SHP77 (cell line): ENCODE data around the gene DNAH11.
"Not testable (repeated sequence)": the region's sequence is repeated elsewhere in the genome, so short reads cannot be mapped to it uniquely, and the experiment has no call there.

ENCODE experiments used
- DNase-seq, 2 experiments: peaks; one replicate each; lab custom pipeline; 2025; lab: John Stamatoyannopoulos, UW

The DNAH11 gene

GRCh38 chr7:21891291-21891690, 348.5 kb downstream of the DNAH11 start:
- no peak for DNase-seq

- DNase-seq = no peak
Observed at GRCh38 chr7:21893401-21893800, 350.6 kb downstream of the DNAH11 start.

- no peak for DNase-seq
Observed at GRCh38 chr7:21898265-21898930, 355.6 kb downstream of the DNAH11 start.

- no peak for DNase-seq
Observed at GRCh38 chr7:21902240-21902639, 359.4 kb downstream of the DNAH11 start.

GRCh38 chr7:21903020-21903786, 360.4 kb downstream of the DNAH11 start:
- no peak for DNase-seq

- no peak for DNase-seq
Observed at GRCh38 chr7:21908746-21909145, 365.9 kb downstream of the DNAH11 start.

- DNase-seq = no peak
Observed at GRCh38 chr7:21910253-21910652, 367.4 kb downstream of the DNAH11 start.

GRCh38 chr7:21911341-21911875, 368.6 kb downstream of the DNAH11 start:
- DNase-seq = no peak

GRCh38 chr7:21912305-21912704, 369.5 kb downstream of the DNAH11 start:
- no peak for DNase-seq

GRCh38 chr7:21912931-21913780, 370.3 kb downstream of the DNAH11 start:
- no peak for DNase-seq

GRCh38 chr7:21914671-21915070, 371.8 kb downstream of the DNAH11 start:
- no peak for DNase-seq

GRCh38 chr7:21915140-21915539, 372.3 kb downstream of the DNAH11 start:
- DNase-seq = no peak

- DNase-seq = no peak
Observed at GRCh38 chr7:21916176-21916575, 373.3 kb downstream of the DNAH11 start.

GRCh38 chr7:21916629-21917028, 373.8 kb downstream of the DNAH11 start:
- no peak for DNase-seq

- no peak for DNase-seq
Observed at GRCh38 chr7:21918216-21918615, 375.4 kb downstream of the DNAH11 start.

GRCh38 chr7:21920936-21921335, 378.1 kb downstream of the DNAH11 start:
- DNase-seq = no peak

GRCh38 chr7:21922605-21923004, 379.8 kb downstream of the DNAH11 start:
- DNase-seq = no peak

- DNase-seq = peak; percentile 47 to 55
Observed at GRCh38 chr7:21923658-21924057, 380.8 kb downstream of the DNAH11 start.

GRCh38 chr7:21926448-21926847, 383.6 kb downstream of the DNAH11 start:
- DNase-seq = no peak

GRCh38 chr7:21927693-21928092, 384.9 kb downstream of the DNAH11 start:
- DNase-seq = no peak

GRCh38 chr7:21933293-21933692, 390.5 kb downstream of the DNAH11 start:
- not testable (repeated sequence) for DNase-seq

- DNase-seq = no peak
Observed at GRCh38 chr7:21934808-21935207, 392.0 kb downstream of the DNAH11 start.
